ENCODE data around the gene BRD3OS.

The BRD3OS gene

GRCh38 chr9:134031783-134032182 is 6.5 kb downstream of the BRD3OS start:
- TF ChIP-seq CEBPB (IDR thresholded peaks at IDR 0.05), result no peak
- TF ChIP-seq REST (IDR thresholded peaks at IDR 0.05; ENCODE audit: low read depth), result no peak
- TF ChIP-seq MAX (IDR thresholded peaks at IDR 0.05), result no peak
- no peak for TF ChIP-seq ZBTB7A (IDR thresholded peaks at IDR 0.05; ENCODE audit: low read depth)
- no peak for TF ChIP-seq TCF12 (IDR thresholded peaks at IDR 0.05; ENCODE audit: low read depth)

- TF ChIP-seq CREB1 (IDR thresholded peaks at IDR 0.05; ENCODE audit: low read depth), result no peak
Measured at GRCh38 chr9:134032456-134033222, 7.4 kb downstream of the BRD3OS start.

- TF ChIP-seq TAF1 (IDR thresholded peaks at IDR 0.05; ENCODE audit: low read depth) (no peak), CREB1 (IDR thresholded peaks at IDR 0.05; ENCODE audit: low read depth) (no peak), NFIC (IDR thresholded peaks at IDR 0.05) (no peak), TCF12 (IDR thresholded peaks at IDR 0.05; ENCODE audit: low read depth) (no peak), EGR1 (IDR thresholded peaks at IDR 0.05) (no peak), CEBPB (IDR thresholded peaks at IDR 0.05) (no peak), MAX (IDR thresholded peaks at IDR 0.05) (no peak), EP300 (IDR thresholded peaks at IDR 0.05; ENCODE audit: borderline replicate concordance) (no peak), ZBTB7A (IDR thresholded peaks at IDR 0.05; ENCODE audit: low read depth) (no peak), YY1 (IDR thresholded peaks at IDR 0.05; ENCODE audit: low read depth) (no peak), USF1 (IDR thresholded peaks at IDR 0.05) (no peak), TEAD4 (IDR thresholded peaks at IDR 0.05) (no peak), REST (IDR thresholded peaks at IDR 0.05; ENCODE audit: low read depth) (no peak), RAD21 (IDR thresholded peaks at IDR 0.05; ENCODE audit: low read depth) (no peak), FOXM1 (IDR thresholded peaks at IDR 0.05; ENCODE audit: borderline replicate concordance, low read depth) (no peak)
Measured at GRCh38 chr9:134033516-134034214, 8.4 kb downstream of the BRD3OS start.

- TF ChIP-seq ZBTB7A (IDR thresholded peaks at IDR 0.05; ENCODE audit: low read depth), result no peak
- TF ChIP-seq EP300 (IDR thresholded peaks at IDR 0.05; ENCODE audit: borderline replicate concordance), result no peak
- TF ChIP-seq NFIC (IDR thresholded peaks at IDR 0.05), result no peak
- TF ChIP-seq TAF1 (IDR thresholded peaks at IDR 0.05; ENCODE audit: low read depth), result no peak
- no peak for TF ChIP-seq EGR1 (IDR thresholded peaks at IDR 0.05)
- TF ChIP-seq RAD21 (IDR thresholded peaks at IDR 0.05; ENCODE audit: low read depth), result no peak
- no peak for TF ChIP-seq MAX (IDR thresholded peaks at IDR 0.05)
- TF ChIP-seq TEAD4 (IDR thresholded peaks at IDR 0.05), result no peak
- TF ChIP-seq CEBPB (IDR thresholded peaks at IDR 0.05), result no peak
- TF ChIP-seq USF1 (IDR thresholded peaks at IDR 0.05), result no peak
- no peak for TF ChIP-seq FOXM1 (IDR thresholded peaks at IDR 0.05; ENCODE audit: borderline replicate concordance, low read depth)
- no peak for TF ChIP-seq YY1 (IDR thresholded peaks at IDR 0.05; ENCODE audit: low read depth)
- no peak for TF ChIP-seq TCF12 (IDR thresholded peaks at IDR 0.05; ENCODE audit: low read depth)
- no peak for TF ChIP-seq CREB1 (IDR thresholded peaks at IDR 0.05; ENCODE audit: low read depth)
- no peak for TF ChIP-seq REST (IDR thresholded peaks at IDR 0.05; ENCODE audit: low read depth)
Measured at GRCh38 chr9:134034215-134035040, 9.1 kb downstream of the BRD3OS start.

Measured in Ishikawa (cell line).